Measurements from ENCODE around the gene ACTR5.

ACTR5 gene

GRCh38 chr20:38703526-38703925 is 44.7 kb upstream of the ACTR5 start:
- TF ChIP-seq CREB1 (IDR thresholded peaks at IDR 0.05; ENCODE audit: low read depth) (no peak), TEAD4 (IDR thresholded peaks at IDR 0.05) (no peak), NFIC (IDR thresholded peaks at IDR 0.05) (no peak), ZBTB7A (IDR thresholded peaks at IDR 0.05; ENCODE audit: low read depth) (no peak), EGR1 (IDR thresholded peaks at IDR 0.05) (no peak), TCF12 (IDR thresholded peaks at IDR 0.05; ENCODE audit: low read depth) (no peak), EP300 (IDR thresholded peaks at IDR 0.05; ENCODE audit: borderline replicate concordance) (no peak), FOXM1 (IDR thresholded peaks at IDR 0.05; ENCODE audit: borderline replicate concordance, low read depth) (no peak), TAF1 (IDR thresholded peaks at IDR 0.05; ENCODE audit: low read depth) (no peak), YY1 (IDR thresholded peaks at IDR 0.05; ENCODE audit: low read depth) (no peak), CEBPB (IDR thresholded peaks at IDR 0.05) (no peak), MAX (IDR thresholded peaks at IDR 0.05) (no peak)
- TF ChIP-seq, protein P1, sequence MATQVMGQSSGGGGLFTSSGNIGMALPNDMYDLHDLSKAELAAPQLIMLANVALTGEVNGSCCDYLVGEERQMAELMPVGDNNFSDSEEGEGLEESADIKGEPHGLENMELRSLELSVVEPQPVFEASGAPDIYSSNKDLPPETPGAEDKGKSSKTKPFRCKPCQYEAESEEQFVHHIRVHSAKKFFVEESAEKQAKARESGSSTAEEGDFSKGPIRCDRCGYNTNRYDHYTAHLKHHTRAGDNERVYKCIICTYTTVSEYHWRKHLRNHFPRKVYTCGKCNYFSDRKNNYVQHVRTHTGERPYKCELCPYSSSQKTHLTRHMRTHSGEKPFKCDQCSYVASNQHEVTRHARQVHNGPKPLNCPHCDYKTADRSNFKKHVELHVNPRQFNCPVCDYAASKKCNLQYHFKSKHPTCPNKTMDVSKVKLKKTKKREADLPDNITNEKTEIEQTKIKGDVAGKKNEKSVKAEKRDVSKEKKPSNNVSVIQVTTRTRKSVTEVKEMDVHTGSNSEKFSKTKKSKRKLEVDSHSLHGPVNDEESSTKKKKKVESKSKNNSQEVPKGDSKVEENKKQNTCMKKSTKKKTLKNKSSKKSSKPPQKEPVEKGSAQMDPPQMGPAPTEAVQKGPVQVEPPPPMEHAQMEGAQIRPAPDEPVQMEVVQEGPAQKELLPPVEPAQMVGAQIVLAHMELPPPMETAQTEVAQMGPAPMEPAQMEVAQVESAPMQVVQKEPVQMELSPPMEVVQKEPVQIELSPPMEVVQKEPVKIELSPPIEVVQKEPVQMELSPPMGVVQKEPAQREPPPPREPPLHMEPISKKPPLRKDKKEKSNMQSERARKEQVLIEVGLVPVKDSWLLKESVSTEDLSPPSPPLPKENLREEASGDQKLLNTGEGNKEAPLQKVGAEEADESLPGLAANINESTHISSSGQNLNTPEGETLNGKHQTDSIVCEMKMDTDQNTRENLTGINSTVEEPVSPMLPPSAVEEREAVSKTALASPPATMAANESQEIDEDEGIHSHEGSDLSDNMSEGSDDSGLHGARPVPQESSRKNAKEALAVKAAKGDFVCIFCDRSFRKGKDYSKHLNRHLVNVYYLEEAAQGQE (IDR thresholded peaks at IDR 0.05; ENCODE audit: low read depth), result no peak

DNA sequence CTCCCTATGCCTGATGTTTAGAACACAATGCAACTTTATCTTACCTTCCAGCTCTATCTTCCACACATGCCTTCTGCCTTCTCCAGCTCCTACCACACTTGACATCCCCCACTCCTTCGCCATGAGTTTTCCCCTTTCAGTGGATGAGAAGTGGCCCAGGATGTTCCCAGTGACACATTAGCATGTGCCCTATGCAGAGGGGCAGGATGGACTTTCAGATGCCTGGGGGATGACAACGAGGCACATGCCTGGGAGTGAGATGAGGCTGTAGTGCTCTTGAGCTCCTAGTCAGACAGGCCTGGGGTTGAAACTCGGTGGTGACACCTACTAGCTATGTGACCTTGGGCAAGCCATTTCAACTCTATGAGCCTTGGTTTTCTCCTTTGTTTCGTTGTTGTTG is 44.1 kb upstream of the ACTR5 start:
- no peak for TF ChIP-seq ZBTB7A (IDR thresholded peaks at IDR 0.05; ENCODE audit: low read depth)
- TF ChIP-seq, protein P2, sequence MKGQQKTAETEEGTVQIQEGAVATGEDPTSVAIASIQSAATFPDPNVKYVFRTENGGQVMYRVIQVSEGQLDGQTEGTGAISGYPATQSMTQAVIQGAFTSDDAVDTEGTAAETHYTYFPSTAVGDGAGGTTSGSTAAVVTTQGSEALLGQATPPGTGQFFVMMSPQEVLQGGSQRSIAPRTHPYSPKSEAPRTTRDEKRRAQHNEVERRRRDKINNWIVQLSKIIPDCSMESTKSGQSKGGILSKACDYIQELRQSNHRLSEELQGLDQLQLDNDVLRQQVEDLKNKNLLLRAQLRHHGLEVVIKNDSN (IDR thresholded peaks at IDR 0.05), result no peak
- TF ChIP-seq EP300 (IDR thresholded peaks at IDR 0.05; ENCODE audit: borderline replicate concordance), result no peak
- TF ChIP-seq, protein P1 (IDR thresholded peaks at IDR 0.05; ENCODE audit: low read depth), result no peak
- TF ChIP-seq CREB1 (IDR thresholded peaks at IDR 0.05; ENCODE audit: low read depth), result no peak
- TF ChIP-seq TAF1 (IDR thresholded peaks at IDR 0.05; ENCODE audit: low read depth), result no peak

- no peak for TF ChIP-seq TEAD4 (IDR thresholded peaks at IDR 0.05)
- no peak for TF ChIP-seq YY1 (IDR thresholded peaks at IDR 0.05; ENCODE audit: low read depth)
- no peak for TF ChIP-seq CEBPB (IDR thresholded peaks at IDR 0.05)
- TF ChIP-seq CREB1 (IDR thresholded peaks at IDR 0.05; ENCODE audit: low read depth), result no peak
- TF ChIP-seq RAD21 (IDR thresholded peaks at IDR 0.05; ENCODE audit: low read depth), result no peak
- no peak for TF ChIP-seq TCF12 (IDR thresholded peaks at IDR 0.05; ENCODE audit: low read depth)
- TF ChIP-seq EGR1 (IDR thresholded peaks at IDR 0.05), result no peak
- TF ChIP-seq MAX (IDR thresholded peaks at IDR 0.05), result no peak
- TF ChIP-seq NFIC (IDR thresholded peaks at IDR 0.05), result no peak
- no peak for TF ChIP-seq EP300 (IDR thresholded peaks at IDR 0.05; ENCODE audit: borderline replicate concordance)
- TF ChIP-seq, protein P1 (IDR thresholded peaks at IDR 0.05; ENCODE audit: low read depth), result no peak
- TF ChIP-seq, protein P2 (IDR thresholded peaks at IDR 0.05), result no peak
- no peak for TF ChIP-seq ZBTB7A (IDR thresholded peaks at IDR 0.05; ENCODE audit: low read depth)
- no peak for TF ChIP-seq FOXM1 (IDR thresholded peaks at IDR 0.05; ENCODE audit: borderline replicate concordance, low read depth)
- TF ChIP-seq TAF1 (IDR thresholded peaks at IDR 0.05; ENCODE audit: low read depth), result no peak
Observed at GRCh38 chr20:38706509-38706908, 41.8 kb upstream of the ACTR5 start.

GRCh38 chr20:38714308-38714707 is 34.0 kb upstream of the ACTR5 start:
- TF ChIP-seq YY1 (IDR thresholded peaks at IDR 0.05; ENCODE audit: low read depth) (no peak), TEAD4 (IDR thresholded peaks at IDR 0.05) (no peak)

- TF ChIP-seq FOXM1 (IDR thresholded peaks at IDR 0.05; ENCODE audit: borderline replicate concordance, low read depth), result no peak
- no peak for TF ChIP-seq MAX (IDR thresholded peaks at IDR 0.05)
- no peak for TF ChIP-seq CEBPB (IDR thresholded peaks at IDR 0.05)
- no peak for TF ChIP-seq ZBTB7A (IDR thresholded peaks at IDR 0.05; ENCODE audit: low read depth)
Observed at GRCh38 chr20:38715646-38716045, 32.6 kb upstream of the ACTR5 start.

Data from Ishikawa (cell line).